ENCODE measurements around the gene KLHDC8A.
"Not testable (repeated sequence)": the region's sequence is repeated elsewhere in the genome, so short reads cannot be mapped to it uniquely, and the experiment has no call there.

KLHDC8A gene

DNA sequence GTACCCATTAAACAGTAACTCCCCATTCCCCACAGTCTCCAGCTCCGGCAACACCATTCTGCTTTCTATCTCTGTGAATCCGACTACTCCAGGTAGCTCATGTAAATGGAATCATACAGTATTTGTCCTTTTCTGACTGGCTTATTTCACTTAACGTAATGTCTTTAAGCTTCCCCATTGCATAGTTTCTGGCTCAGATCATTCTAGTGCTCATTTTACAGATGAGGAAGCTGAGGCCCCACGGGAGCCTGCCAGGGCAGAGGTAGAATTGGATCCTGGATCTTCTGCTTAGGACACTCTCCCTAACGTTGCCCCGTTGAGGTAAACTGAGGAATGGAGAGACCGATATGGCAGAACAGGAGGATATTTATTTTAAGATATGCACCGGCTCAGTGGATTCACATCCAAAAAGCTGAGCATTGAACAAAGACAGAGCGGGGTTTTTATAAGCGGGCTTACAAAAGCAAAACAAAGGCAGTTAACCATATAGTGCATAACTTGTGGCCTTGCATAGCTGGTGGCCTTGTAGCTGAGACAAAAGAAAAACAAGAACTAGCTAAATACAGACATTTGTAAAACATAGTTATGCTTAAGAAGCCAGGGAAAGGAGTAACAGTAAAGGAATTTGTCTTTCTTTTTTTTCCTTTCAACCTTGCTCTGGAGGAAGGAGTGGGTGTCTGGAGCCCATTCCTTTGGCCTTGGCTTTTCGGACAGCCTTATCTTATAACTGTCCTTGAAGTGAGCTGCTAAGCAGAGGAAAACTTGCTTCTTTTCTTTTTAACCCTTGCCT, 15.3 kb upstream of the KLHDC8A start:
- no peak for DNase-seq (ENCODE audit: low read depth in 1 of 2, low spot score in 1 of 2)

DNA sequence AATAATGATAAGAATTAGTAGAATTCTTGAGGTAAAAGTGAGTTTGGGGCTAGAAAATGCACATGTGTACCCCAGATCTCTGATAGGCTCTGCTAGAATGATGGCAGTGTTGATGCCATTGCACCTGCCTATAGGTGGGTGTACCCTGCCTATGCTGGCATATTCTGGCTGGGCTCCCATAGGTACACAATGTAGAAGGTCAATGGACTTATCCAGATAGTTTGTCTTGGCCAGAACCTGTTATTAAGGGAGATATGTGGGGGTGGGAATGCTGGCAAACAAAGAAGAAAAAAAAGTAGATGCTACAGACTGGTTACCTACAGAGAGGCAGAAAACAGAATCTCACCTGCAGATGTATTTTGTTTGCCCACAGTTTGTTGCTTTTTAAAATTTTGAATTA, 14.1 kb upstream of the KLHDC8A start:
- no peak for DNase-seq (ENCODE audit: low read depth in 1 of 2, low spot score in 1 of 2)

DNA sequence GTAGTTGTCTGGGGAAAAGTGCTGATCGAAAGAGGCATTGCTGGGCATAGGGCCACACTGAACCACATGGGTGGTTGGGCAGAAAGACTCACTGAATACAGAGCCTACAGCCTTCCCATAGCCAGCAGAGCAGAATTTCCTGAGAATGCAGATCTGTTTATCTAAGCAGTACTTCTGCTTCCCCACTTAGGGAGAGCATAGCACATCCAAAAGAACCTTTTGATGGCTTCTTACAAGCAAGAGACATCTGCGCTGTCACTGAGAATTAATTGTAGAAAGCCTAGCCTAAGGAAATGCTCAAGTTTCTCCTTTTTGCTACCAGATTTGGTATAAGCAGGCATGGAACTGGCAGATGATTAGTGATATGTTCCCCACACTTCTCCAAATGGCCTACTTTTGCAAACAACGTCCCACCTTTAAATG, 13.0 kb upstream of the KLHDC8A start:
- no peak for DNase-seq (ENCODE audit: low read depth in 1 of 2, low spot score in 1 of 2)

DNA sequence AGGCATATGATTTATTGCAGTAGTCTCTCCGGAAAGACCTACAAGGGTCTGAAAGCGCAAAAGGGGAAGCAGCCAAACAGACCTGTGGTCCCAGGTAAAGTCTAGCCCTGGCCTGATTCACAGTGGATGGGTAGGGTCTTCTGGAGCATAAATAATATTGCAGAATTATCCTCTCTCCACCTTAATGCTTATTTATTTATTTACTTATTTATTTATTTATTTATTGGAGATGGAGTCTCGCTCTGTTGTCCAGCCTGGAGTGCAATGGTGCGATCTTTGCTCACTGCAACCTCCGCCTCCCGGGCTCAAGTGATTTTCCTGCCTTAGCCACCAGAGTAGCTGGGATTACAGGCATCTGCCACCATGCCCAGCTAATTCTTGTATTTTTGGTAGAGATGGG, 11.8 kb upstream of the KLHDC8A start:
- no peak for DNase-seq (ENCODE audit: low read depth in 1 of 2, low spot score in 1 of 2)

DNA sequence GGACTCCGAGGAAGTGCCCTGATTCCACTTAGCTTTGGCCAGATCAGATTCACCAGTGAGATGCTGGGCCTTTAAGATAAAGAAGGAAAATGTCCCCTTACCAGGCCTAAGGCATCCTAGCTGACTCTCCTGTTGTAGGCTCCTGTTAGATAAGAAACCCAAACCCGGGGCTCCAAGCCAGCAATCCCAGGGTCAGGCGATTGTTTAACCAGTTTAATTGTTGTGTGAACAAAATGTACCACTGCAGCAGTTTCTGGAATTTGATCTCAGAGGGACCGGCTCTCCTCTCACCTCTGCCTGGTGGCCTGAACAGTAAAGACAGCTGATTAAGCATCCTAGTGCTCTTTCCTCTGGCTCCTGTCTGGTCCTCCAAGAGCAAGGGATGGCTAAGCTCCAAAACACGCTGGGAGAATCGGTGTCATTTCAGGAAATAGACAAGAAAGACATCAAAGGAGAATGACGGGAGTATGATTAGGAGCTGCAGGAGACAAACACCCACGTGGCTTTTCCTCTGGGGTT, 9.3 kb upstream of the KLHDC8A start:
- DNase-seq (ENCODE audit: low read depth in 1 of 2, low spot score in 1 of 2): no peak

DNA sequence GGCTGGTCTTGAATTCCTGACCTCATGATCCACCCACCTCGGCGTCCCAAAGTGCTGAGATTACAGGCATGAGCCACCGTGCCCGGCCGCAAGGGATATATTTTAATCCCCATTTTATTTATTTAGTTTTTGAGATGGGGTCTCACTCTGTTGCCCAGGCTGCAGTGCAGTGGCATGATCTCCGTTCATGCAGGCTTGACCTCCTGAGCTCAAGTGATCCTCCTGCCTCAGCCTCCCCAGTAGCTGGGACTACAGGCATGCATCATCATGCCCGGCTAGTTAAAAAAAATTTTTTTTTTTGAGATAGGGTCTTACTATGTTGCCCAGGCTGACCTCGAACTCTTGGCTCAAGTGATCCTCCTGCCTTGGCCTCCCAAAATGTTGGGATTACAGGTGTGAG, 8.4 kb upstream of the KLHDC8A start:
- not testable (repeated sequence) for DNase-seq (ENCODE audit: low read depth in 1 of 2, low spot score in 1 of 2)

DNA sequence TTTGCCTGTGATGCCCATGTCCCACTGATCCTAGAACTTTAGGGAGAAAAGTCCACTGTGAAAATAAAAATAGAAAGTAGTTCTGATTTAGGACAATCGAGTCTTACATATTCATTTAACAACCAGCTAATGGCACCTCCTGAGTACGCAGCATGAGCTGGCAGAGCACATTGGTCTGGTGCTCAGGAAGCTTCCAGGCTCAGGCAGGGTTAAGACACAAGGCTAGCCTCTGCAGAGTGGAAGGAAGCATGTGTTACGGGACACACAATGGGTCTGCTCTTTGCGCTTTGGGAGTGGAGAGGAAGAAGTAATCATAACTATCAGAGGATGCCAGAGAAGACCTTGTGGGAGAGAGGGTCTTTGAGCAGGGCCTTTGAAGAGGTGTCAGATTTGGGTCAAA, 4.2 kb upstream of the KLHDC8A start:
- no peak for DNase-seq (ENCODE audit: low read depth in 1 of 2, low spot score in 1 of 2)

DNA sequence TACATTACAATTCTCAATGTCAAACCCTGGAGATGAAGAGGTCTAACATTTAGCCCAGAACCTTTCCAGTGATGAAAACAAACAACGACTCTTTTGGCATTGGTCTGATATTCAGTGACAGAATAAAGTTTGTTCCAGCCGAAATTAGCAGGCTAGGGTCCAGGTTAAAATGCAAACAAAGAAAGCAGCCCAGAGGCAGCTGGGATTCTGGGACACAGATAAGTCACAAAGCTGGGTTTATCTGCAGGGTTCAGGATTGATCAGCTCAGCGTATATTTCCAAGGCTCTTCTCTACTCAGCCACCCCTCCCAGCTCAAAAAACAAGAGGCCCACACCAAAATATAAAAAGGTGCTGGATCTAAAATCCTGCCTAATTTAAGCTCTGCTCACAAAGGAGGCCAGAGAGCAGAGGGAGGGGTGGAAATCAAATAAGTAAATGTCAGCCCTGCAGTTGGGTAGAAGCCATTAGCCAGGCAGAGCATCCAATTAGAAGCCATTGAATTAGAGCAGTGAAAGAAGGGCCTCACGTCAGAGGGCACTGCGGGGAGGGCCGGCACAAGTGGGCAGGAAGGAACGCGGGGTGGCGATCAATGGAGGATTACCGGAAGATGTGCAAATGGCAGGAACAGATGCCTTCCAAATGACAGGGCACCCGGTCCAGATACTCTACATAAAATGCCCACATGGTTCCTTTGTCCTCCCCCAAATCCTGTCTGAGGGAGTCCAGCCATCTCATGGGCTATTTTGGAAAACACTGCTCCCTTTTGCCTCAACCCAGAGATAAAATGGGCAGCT, 3.2 kb upstream of the KLHDC8A start:
- DNase-seq (ENCODE audit: low read depth in 1 of 2, low spot score in 1 of 2): no peak

DNA sequence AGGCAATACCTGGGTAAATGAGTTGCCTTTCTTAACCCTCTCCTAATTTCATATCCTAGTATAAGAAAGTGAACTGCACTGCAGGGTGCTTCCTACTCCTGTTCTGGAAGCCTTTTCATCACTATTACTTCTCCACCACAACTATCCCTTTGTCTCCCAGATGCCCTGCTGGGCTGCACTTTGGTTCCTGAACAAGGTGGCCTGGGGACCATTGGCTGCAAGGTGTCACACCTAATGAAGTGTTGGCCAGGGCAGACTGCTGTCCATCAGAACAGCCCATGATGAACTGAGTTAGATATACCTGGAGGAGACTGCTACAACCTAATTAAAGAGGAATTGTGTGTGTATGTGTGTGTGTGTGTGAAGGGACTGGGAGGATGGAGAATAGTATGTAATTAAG, 1.9 kb upstream of the KLHDC8A start:
- no peak for DNase-seq (ENCODE audit: low read depth in 1 of 2, low spot score in 1 of 2)

DNA sequence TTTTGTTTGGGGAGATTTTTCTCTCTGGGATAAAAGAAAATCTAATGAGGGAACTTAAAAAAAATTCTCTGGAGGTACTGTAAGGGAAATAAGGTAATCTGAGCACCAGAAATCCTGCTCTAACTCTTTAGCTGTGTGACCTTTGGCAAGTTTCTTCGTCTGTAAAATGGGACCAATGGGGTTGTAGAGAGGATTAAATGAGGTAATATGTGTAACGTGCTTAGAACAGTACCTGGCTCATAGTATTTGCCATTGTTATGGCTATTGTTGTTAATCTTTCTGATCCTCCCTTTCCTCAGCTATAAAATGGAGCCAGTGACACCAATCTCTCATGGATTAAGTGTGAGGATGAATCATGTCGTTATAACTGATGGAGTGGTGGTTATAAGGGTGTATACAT, 845 bp upstream of the KLHDC8A start:
- no peak for DNase-seq (ENCODE audit: low read depth in 1 of 2, low spot score in 1 of 2)

DNA sequence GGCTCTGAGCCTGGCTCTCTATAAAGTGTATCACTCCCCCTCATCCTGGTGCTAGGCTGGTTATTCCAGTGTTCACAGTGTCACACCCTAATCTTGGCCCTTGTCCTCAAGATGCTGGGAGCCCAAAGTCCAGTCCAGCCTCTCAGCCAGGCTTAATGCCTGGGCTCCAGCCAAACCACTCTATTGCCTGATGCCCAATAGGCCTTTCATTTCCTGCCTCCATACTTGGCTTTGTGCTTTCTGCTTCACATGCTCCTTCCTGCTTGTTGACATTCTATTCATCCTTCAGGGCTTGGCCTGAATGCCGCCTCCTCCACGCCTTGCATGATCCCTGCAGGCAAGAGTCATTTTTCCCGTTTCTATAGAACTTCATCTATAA, 1.7 kb downstream of the KLHDC8A start:
- DNase-seq (ENCODE audit: low read depth in 1 of 2, low spot score in 1 of 2): no peak

DNA sequence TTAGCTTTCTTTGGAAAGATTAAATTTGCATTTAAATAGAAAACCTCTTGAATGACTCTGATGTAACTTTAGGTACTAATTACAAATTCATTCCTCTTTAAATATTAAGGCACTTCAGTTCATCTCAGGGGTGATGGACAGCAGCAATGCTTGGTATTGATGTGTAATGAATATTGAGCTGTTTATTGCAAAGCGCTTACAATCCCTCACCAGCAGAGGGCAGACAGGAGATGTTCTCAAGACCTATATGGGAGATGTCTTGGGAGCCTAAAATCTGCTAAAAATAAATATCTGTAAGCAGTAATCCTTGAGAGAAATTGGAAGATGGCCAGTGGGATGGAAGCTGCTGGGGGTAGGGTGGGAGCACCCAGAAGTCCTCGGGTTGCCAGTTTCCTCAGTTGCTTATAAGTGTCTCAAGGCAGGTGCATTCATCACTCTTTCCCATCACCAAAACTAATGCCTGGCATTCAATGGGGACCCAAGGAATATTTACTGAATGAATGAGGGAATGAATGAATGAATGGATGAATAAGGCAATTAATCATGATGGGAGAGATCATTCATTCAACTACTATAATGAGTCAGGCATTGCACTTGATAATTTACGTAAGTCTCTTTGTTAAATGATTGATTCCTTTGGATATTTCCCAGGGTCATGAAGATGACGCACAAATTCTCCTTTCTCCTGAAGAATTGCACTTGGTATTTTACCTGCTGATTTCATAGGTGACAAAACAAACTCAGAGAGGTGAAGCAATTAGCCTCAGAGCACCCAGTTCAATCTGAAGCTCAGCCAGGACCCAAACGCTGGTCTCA, 2.3 kb downstream of the KLHDC8A start:
- DNase-seq (ENCODE audit: low read depth in 1 of 2, low spot score in 1 of 2): peak in 1 of 2 donors; percentile 11

DNA sequence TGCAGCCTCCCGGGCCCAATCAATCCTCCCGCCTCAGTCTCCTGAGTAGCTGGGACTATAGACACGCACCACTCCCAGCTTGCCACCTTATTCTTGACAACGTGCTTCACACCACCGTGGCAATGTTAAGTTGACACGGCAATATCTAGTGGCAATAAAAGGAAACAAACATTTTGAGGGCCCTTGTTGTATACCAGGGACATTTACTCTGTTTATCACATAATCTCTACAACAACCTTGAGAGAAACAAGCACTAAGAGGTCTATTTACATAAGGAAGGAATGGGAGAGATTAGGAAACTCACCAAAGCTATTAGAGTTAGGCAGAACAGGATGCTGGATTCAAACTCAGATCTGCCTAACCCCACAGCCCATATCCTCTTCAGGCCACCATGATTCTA, 3.1 kb downstream of the KLHDC8A start:
- DNase-seq (ENCODE audit: low read depth in 1 of 2, low spot score in 1 of 2): no peak

DNA sequence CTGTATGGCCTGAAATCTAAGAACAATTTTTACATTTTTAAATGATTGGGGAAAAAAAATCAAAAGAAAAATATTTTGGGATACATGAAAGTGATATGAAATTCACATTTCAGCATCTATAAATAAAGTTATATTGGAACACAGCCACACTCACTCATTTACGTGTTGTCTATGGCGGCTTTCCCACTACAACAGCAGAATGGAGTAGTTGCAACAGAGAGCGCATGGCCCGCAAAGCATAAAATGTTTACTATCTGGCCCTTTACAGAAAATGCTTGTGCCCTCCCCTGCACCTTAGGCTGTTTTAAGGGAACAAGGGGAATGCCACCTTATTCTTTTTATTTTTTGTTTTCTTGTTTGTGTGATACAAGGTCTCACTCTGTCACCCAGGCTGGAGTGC, 3.5 kb downstream of the KLHDC8A start:
- DNase-seq (ENCODE audit: low read depth in 1 of 2, low spot score in 1 of 2): no peak

DNA sequence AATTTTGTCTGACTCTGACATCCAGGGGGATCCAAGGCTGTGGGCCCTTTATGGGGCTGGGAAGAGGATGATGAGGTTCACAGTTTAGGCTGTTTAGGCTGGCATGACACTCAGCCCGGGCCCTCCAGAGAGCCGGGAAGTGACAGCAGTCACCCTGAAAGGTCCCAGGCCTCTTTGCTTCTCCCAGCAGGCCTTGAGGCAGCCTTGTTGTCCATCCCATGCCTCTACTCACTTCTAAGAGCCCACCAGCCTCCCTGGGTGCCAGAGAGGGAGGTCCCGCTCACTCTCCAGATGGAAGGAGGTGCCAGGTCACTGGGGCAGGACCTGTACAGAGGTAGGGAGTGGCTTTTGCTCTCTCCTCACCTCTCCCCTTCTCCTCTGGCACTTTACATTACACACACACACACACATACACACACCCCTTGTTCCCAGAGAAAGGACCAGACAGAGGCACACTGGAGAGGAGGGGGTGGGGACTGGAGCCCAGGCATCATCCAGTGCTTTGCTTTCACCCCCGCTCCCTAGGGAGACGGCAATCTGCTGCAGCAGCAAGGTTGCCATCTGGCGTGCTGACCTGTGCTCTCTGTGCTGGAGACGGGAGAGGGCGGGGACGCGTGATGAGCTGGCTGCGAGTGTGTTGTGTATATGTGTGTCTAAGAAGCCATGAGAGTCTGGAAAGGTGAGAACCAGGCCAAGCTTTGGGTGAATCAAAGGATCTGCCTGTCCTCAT, 4.6 kb downstream of the KLHDC8A start:
- DNase-seq (ENCODE audit: low read depth in 1 of 2, low spot score in 1 of 2): no peak

DNA sequence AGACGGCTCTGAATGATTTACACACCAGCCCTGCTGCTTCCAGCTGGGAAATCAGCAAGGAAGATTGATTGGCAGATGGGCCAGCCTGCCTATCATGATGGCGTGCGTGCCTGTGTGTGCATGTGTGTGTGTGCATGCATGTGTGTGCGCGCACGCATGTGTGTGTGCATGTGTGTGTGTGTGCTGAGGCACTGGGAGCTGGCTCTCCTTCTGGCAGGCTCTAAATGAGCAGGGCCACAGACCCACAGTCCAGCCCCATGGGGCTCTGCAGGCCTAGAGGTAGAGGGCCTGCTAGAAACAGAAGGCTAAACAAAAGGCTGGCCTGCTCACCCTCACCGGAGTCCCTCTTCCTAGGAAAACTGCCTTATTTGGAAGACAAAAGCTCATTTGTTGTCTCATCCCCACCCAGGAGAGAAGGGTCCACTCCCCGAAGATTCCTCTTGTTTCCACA, 6.0 kb downstream of the KLHDC8A start:
- DNase-seq (ENCODE audit: low read depth in 1 of 2, low spot score in 1 of 2): no peak

DNA sequence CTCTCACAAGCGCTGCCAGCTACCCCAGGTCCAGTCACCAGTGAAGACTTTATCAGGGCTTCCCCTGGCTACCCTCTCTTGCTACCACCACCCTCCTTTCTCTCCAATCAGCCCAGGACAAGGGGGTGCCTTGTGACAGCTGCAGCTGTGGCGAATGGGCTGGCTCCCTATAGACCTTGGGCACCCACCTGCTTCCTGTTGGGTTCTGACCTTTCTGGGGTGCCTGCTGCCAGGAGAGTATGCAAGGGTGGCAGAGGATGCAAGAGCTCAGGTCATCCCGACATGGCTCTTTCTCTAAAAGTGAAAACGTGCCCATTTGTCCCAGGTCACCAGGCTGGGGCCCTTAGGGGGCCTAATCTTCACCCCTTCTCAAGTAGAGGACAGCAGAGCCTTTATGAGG, 6.6 kb downstream of the KLHDC8A start:
- DNase-seq (ENCODE audit: low read depth in 1 of 2, low spot score in 1 of 2): no peak

DNA sequence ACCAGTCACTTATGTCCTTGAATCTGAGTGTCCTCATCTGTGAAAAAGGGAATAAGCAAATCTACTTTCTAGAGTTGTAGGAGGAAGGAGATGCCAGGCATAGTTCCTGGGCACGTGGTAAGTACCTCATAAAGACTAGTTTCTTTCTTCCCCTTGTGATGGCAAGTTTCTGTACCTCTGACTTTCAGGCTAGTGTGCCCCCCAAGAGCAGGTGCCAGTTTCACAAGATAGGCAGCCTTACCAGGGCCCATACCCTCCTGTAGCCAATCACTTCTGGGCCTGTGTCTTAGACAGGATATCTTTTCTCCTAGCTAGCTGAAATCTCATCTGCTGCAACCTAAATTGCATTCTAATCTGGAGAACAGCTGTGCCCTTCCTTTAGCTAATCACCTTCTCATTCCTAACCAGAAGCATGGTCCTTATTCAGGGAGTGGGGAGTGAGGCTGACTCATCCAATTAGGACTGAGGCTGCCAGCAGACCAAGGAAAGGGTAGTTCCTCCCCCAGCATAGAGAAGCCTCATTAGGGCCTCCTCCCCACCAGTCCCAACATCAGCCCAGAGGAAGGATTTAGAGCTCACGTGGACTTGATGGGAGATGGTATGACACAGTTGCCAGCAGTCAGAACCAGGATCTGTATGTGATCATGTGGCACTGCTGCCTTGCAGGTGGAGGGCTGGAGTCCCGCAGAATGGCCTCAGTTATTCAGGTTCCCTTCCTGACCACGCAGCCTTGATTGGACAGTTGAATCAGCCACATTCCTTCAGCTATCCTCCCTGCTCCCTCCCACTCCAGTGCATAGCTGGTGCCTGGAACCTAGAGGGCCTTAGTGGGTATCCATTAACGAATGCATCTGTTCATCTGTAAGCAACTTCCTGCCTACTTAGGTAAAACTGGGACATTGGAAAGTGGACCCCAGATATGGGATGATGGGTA, 7.9 kb downstream of the KLHDC8A start:
- no peak for DNase-seq (ENCODE audit: low read depth in 1 of 2, low spot score in 1 of 2)

DNA sequence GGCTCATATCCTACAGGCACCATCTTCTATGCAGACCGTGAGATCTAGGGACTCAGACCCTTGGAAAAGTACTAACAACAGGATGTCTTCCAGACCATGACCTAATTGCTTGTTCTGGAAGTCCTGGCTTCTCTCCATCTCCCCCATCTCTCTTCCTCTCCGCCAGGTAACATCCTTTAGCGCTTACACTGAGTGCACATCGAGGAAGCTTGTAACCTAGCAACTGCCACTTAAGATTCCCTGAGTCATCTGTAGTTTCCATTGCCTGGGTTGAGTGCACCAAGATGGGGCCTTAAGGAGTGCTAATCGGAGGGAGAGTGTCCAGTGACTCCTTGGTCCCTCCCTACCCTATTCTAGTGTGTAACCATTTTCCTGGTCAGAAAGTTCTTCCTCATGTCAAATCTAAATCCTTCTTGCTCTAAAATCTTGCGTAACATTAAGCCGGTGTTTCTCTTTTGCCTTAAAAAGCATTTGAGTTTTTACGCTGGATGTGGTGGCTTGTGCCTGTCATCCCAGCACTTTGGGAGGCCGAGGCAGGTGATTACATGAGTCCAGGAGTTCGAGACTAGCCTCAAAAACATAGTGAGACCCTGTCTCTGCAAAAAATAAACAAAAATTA, 9.7 kb downstream of the KLHDC8A start:
- DNase-seq (ENCODE audit: low read depth in 1 of 2, low spot score in 1 of 2): no peak

All from stimulated activated CD4-positive, alpha-beta T cell treated with anti-CD3 and anti-CD28 coated beads, Interleukin-15, amount 100 ng/mL, for 1 hour (primary cell).